A673 (cell line): ENCODE measurements around the gene ASTN2. TPM values are rescaled to one million over a fixed set of nuclear protein-coding genes. Genes with fewer than 3 reads are reported as not detected.

Experiments used
- BruUV-seq: library from RNA; stranded (reverse); fragments of 400-500 nt; replicated peaks from 2 replicates; lab custom pipeline; 2021; lab: Mats Ljungman, UMichigan
- CTCF ChIA-PET: fragments of 300-600 bp; sonication (Branson Sonifier 250); formaldehyde crosslinking; loops from one replicate; lab custom pipeline; 2022; ENCODE audit warnings: antibody characterized with exemption; lab: Charles Lee
- POLR2A ChIA-PET: fragments of 300-600 bp; sonication (Branson Sonifier 250); formaldehyde crosslinking; loops from one replicate; lab custom pipeline; 2022; ENCODE audit warnings: antibody characterized with exemption; ENCODE audit not compliant: low non-redundant PET; lab: Charles Lee
- DNase-seq: peaks from one replicate; pipeline ENCODE4 v3.0.0-alpha.2; 2015; ENCODE audit warnings: low spot score
- H3K27ac ChIP-seq: fragments of 200-600 bp; sonication (generic); 2 replicates; pipeline ENCODE4 v1.5.1; 2016; ENCODE audit warnings: mixed run types, low read depth, mild to moderate bottlenecking, mixed read lengths, antibody characterized with exemption, low read length; ENCODE audit not compliant: poor library complexity, severe bottlenecking
- H3K27me3 ChIP-seq: fragments of 200-600 bp; sonication (generic); replicated peaks from 2 replicates; pipeline ENCODE4 v1.6.1; 2017; ENCODE audit warnings: mixed run types, low read depth, mild to moderate bottlenecking, mixed read lengths, antibody characterized with exemption, low read length; ENCODE audit not compliant: insufficient read depth, poor library complexity
- H3K36me3 ChIP-seq: fragments of 200-600 bp; sonication (generic); 2 replicates; pipeline ENCODE4 v1.6.1; 2016; ENCODE audit warnings: mixed run types, mild to moderate bottlenecking, mixed read lengths, antibody characterized with exemption, low read length; ENCODE audit not compliant: insufficient read depth, poor library complexity, severe bottlenecking
- H3K4me1 ChIP-seq: fragments of 200-600 bp; sonication (generic); 2 replicates; pipeline ENCODE4 v1.6.1; 2017; ENCODE audit warnings: mixed run types, mild to moderate bottlenecking, mixed read lengths, antibody characterized with exemption, low read length; ENCODE audit not compliant: insufficient read depth, poor library complexity, severe bottlenecking
- H3K4me3 ChIP-seq: fragments of 200-600 bp; sonication (generic); 2 replicates; pipeline ENCODE4 v1.5.1; 2016; ENCODE audit warnings: low read depth, mixed run types, mild to moderate bottlenecking, mixed read lengths, low read length; ENCODE audit not compliant: poor library complexity, severe bottlenecking
- H3K9me3 ChIP-seq: fragments of 200-600 bp; sonication (generic); 2 replicates; pipeline ENCODE4 v1.6.1; 2016; ENCODE audit warnings: mixed run types, low read depth, mild to moderate bottlenecking, mixed read lengths, antibody characterized with exemption, low read length; ENCODE audit not compliant: poor library complexity, severe bottlenecking
- EZH2 ChIP-seq: fragments of 200-600 bp; sonication (generic); IDR thresholded peaks from 2 replicates; pipeline ENCODE4 v1.6.1; 2017; ENCODE audit warnings: borderline replicate concordance, low read depth, mild to moderate bottlenecking, mixed read lengths, antibody characterized with exemption, low read length; ENCODE audit not compliant: poor library complexity, severe bottlenecking
- intact Hi-C: fragments of 100-400 bp; cut with micrococcal nuclease; formaldehyde crosslinking; loops from one replicate; pipeline ENCODE4 v1.10.0; 2022; ENCODE audit not compliant: unreplicated experiment
- total RNA-seq: library from RNA; stranded (reverse); gene quantifications from 2 replicates; pipeline ENCODE4 v1.2.3, GENCODE V29; 2021
- TF ChIP-seq, protein P1 (sequence below): fragments of 300-800, 200-600 bp; sonication (generic); conservative IDR thresholded peaks from 2 replicates; pipeline ENCODE4 v1.5.1; 2017; ENCODE audit warnings: low read depth, mild to moderate bottlenecking, antibody characterized with exemption, low read length, moderate library complexity, mixed read lengths

The ASTN2 gene
- total RNA-seq, 1 experiment from 2014 or later, result 3.4 TPM

DNA sequence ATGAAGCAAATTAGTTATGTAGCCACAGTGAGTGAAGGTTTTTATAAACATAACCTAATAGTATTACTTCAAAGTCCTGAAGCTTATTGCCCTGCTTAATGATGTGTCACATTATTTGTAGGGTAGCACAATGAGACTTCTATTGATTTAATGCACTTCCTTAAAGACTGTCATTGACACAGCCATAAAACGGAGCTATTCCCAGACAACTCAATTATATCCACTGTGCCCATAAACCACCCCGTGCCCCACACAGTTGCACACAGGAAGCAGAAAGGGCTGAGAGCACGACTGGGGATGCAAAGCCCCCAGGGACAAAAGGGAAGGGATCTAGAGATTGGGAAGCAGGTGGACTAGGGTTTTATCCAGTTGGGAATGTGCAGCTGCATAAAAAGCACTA lies 690.7 kb downstream of the ASTN2 start:
- Histone ChIP-seq H3K4me1 (no peaks in the 10 kb centered on the region), H3K27me3 (no peaks in the 10 kb centered on the region), H3K9me3 (no peaks in the 10 kb centered on the region), H3K4me3 (no peak overlapping the region), H3K36me3 (no peaks in the 10 kb centered on the region), H3K27ac (no peak overlapping the region)
- no TSS peak for BruUV-seq
- ChIA-PET POLR2A (no interaction called here), CTCF (interaction anchor here (0.7 kb wide), 1 partner anchor 13 kb away, joined by 3 read pairs; no protein-coding TSS in a partner anchor)
- DNase-seq, result no peak
- TF ChIP-seq, protein P1, sequence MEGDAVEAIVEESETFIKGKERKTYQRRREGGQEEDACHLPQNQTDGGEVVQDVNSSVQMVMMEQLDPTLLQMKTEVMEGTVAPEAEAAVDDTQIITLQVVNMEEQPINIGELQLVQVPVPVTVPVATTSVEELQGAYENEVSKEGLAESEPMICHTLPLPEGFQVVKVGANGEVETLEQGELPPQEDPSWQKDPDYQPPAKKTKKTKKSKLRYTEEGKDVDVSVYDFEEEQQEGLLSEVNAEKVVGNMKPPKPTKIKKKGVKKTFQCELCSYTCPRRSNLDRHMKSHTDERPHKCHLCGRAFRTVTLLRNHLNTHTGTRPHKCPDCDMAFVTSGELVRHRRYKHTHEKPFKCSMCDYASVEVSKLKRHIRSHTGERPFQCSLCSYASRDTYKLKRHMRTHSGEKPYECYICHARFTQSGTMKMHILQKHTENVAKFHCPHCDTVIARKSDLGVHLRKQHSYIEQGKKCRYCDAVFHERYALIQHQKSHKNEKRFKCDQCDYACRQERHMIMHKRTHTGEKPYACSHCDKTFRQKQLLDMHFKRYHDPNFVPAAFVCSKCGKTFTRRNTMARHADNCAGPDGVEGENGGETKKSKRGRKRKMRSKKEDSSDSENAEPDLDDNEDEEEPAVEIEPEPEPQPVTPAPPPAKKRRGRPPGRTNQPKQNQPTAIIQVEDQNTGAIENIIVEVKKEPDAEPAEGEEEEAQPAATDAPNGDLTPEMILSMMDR, result no peak
- no peak for TF ChIP-seq EZH2
- intact Hi-C loops, result no loop called here

DNA sequence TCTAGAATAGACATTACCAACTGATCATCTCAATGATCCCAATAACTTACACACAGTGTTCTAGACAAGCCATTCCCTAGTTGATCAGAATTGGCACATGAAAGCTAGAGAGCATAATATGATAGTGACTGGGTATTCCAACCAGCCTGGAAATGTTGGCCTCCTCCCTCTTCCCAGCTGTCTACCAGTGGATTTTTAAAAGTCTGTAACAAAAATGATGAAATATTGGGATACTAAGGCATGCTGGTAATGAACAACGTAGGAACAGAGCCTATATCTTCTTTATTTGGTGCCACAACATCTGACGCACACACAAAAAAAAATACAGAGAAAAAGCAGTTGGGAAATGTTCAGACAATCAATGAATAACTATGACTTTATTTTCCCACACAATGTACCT lies 692.9 kb downstream of the ASTN2 start:
- TF ChIP-seq EZH2, result no peak
- Histone ChIP-seq H3K27ac (no peak overlapping the region), H3K9me3 (no peaks in the 10 kb centered on the region), H3K36me3 (no peaks in the 10 kb centered on the region), H3K27me3 (no peaks in the 10 kb centered on the region), H3K4me1 (no peaks in the 10 kb centered on the region), H3K4me3 (no peak overlapping the region)
- BruUV-seq, result no TSS peak
- ChIA-PET POLR2A (no interaction called here), CTCF (no interaction called here)
- intact Hi-C loops, result no loop called here
- DNase-seq, result no peak

DNA sequence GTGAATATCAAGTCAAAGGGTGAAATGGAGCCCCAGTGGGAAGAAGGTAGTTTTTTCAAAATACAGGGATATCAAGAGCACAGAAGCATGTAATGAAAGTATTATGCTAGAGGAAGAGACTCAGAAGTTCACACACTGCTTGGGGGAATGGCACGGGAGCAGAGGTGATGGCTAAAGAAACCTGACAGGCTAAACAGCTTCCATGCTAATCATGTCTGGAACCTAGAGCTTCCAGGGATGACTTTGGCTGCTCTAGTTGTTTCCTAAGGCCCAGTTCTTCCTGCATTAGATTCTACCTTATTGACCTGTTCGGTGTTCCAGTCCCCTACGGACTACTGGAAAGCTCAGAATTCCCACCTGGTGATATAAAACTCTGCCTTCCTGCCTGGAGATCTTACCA lies 693.4 kb downstream of the ASTN2 start:
- Histone ChIP-seq H3K4me1 (no peaks in the 10 kb centered on the region), H3K9me3 (no peaks in the 10 kb centered on the region), H3K4me3 (no peak overlapping the region), H3K27me3 (no peaks in the 10 kb centered on the region), H3K27ac (no peak overlapping the region), H3K36me3 (no peaks in the 10 kb centered on the region)
- TF ChIP-seq EZH2, result no peak
- TF ChIP-seq, protein P1, result no peak
- ChIA-PET POLR2A (no interaction called here), CTCF (no interaction called here)
- intact Hi-C loops, result no loop called here
- no peak for DNase-seq
- no TSS peak for BruUV-seq

DNA sequence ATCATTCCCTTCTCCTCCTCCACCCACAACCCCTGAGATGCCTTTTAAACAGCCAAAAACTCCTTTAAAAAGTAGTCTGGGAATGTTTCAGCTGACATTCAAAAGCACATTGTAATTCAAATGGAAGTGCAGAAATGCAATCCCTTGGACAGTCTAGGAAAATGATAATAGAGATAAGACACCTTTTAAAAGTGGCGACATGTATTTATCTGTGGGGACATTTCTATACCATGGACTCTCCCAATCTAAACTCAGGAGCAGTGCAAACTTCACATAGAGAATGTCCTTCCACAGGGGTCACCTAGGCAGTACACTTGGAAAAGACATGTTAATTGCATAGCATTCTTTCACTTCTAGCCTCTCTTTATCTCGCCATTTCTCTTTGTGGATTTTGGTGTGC lies 694.7 kb downstream of the ASTN2 start:
- CTCF ChIA-PET, result no interaction called here

More for the DNA sequence above, 694.7 kb downstream of the ASTN2 start:
- Histone ChIP-seq H3K4me3 (no peak overlapping the region), H3K4me1 (no peaks in the 10 kb centered on the region), H3K9me3 (no peaks in the 10 kb centered on the region), H3K27ac (no peak overlapping the region), H3K27me3 (no peaks in the 10 kb centered on the region), H3K36me3 (no peaks in the 10 kb centered on the region)
- POLR2A ChIA-PET, result no interaction called here
- intact Hi-C loops, result no loop called here
- TF ChIP-seq EZH2, result no peak
- TF ChIP-seq, protein P1, result no peak
- BruUV-seq, result no TSS peak
- DNase-seq, result no peak
